Hepatocyte (in vitro differentiated cells): Measurements from ENCODE around the gene STAB2.

Experiments
- CTCF ChIP-seq: fragments of 200-600 bp; sonication (generic); IDR thresholded peaks from 2 replicates; pipeline ENCODE4 v1.5.1; 2016; ENCODE audit warnings: antibody characterized with exemption, mild to moderate bottlenecking; ENCODE audit not compliant: poor library complexity
- EZH2 ChIP-seq: fragments of 200-600 bp; sonication (generic); IDR thresholded peaks from 2 replicates; pipeline ENCODE4 v1.6.1; 2016; ENCODE audit warnings: antibody characterized with exemption, mild to moderate bottlenecking, borderline replicate concordance

DNA sequence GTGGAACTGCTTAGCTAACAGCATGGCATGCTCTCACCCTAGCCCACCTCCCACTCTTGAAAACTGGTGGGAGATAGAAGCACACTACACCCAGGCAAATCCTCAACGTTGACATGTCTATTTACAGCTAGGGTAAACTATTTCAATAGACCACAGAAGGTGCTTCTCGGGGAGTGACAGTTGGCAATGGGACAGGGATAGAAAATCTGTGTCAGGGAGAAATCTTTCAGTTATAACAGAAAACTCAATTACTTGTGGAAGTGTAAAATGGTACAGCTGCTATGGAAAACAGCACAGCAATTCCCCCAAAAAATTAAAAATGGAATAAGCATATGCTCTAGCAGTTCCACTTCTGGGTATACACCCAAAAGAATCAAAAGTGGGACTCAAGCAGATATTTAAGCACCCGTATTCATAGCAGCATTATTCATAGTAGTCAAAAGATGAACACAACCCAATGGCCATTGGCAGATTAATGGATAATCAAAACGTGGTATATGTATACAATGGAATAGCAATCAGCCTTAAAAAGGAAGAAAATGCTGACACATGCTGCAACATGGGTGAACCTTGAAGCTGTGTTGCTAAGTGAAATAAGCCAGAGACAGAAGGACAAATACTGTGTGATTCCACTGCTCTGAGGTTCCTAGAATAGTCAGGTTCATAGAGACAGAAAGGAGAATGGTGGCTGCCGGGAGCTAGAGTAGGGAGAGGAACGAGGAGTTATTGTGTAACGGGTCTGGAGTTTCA, 92.5 kb downstream of the STAB2 start:
- TF ChIP-seq CTCF, result no peak
- TF ChIP-seq EZH2, result no peak
